ENCODE data around the gene G3BP1. TPM values are rescaled to one million over a fixed set of nuclear protein-coding genes. Genes with fewer than 3 reads are reported as not detected.

G3BP1 gene
- total RNA-seq, 1 donor from 2014 or later, result 317 TPM

- TF ChIP-seq CTCF (conservative IDR thresholded peaks at IDR 0.05), result no peak
- no peaks in the 10 kb centered on the region for H3K4me1 Mint-ChIP-seq
- DNase-seq (ENCODE audit: low read depth, low spot score), result no peak
- H3K9me3 Mint-ChIP-seq, result peaks cover 9% of the 10 kb centered on the region
- peaks cover 13% of the 10 kb centered on the region for H3K36me3 Mint-ChIP-seq (ENCODE audit: low read depth)
- no peak overlapping the region for H3K27ac Mint-ChIP-seq (ENCODE audit: unreplicated experiment)
- H3K4me3 Mint-ChIP-seq, result no peak overlapping the region
- no peaks in the 10 kb centered on the region for H3K27me3 Mint-ChIP-seq (ENCODE audit: low read depth)
Observed at GRCh38 chr5:151733358-151734063, 38.2 kb upstream of the G3BP1 start.

- TF ChIP-seq CTCF (conservative IDR thresholded peaks at IDR 0.05), result no peak
- no peak overlapping the region for H3K4me3 Mint-ChIP-seq
Observed at GRCh38 chr5:151734064-151734408, 37.7 kb upstream of the G3BP1 start.

GRCh38 chr5:151735646-151736045 is 36.1 kb upstream of the G3BP1 start:
- Mint-ChIP-seq H3K27ac (ENCODE audit: unreplicated experiment) (no peak overlapping the region), H3K27me3 (ENCODE audit: low read depth) (no peaks in the 10 kb centered on the region), H3K4me1 (peaks cover 10% of the 10 kb centered on the region), H3K36me3 (ENCODE audit: low read depth) (no peaks in the 10 kb centered on the region), H3K9me3 (no peaks in the 10 kb centered on the region), H3K4me3 (no peak overlapping the region)
- DNase-seq (ENCODE audit: low read depth, low spot score), result no peak
- no peak for TF ChIP-seq CTCF (conservative IDR thresholded peaks at IDR 0.05)

More at GRCh38 chr5:151734064-151734408, 37.7 kb upstream of the G3BP1 start:
- Mint-ChIP-seq H3K27me3 (ENCODE audit: low read depth) (no peaks in the 10 kb centered on the region), H3K9me3 (peaks cover 9% of the 10 kb centered on the region), H3K27ac (ENCODE audit: unreplicated experiment) (no peak overlapping the region), H3K36me3 (ENCODE audit: low read depth) (peaks cover 13% of the 10 kb centered on the region), H3K4me1 (no peaks in the 10 kb centered on the region)
- no peak for DNase-seq (ENCODE audit: low read depth, low spot score)

GRCh38 chr5:151737431-151737830 is 34.3 kb upstream of the G3BP1 start:
- H3K27ac Mint-ChIP-seq (ENCODE audit: unreplicated experiment), result peak overlapping the region; percentile 43
- no peaks in the 10 kb centered on the region for H3K36me3 Mint-ChIP-seq (ENCODE audit: low read depth)
- no peak overlapping the region for H3K4me3 Mint-ChIP-seq

GRCh38 chr5:151738125-151738848 is 33.5 kb upstream of the G3BP1 start:
- no peaks in the 10 kb centered on the region for H3K36me3 Mint-ChIP-seq (ENCODE audit: low read depth)
- DNase-seq (ENCODE audit: low read depth, low spot score), result no peak
- no peaks in the 10 kb centered on the region for H3K9me3 Mint-ChIP-seq
- H3K4me1 Mint-ChIP-seq, result peaks cover 18% of the 10 kb centered on the region
- no peak overlapping the region for H3K27ac Mint-ChIP-seq (ENCODE audit: unreplicated experiment)
- no peak overlapping the region for H3K4me3 Mint-ChIP-seq
- TF ChIP-seq CTCF (conservative IDR thresholded peaks at IDR 0.05), result no peak
- no peaks in the 10 kb centered on the region for H3K27me3 Mint-ChIP-seq (ENCODE audit: low read depth)

More at GRCh38 chr5:151737431-151737830, 34.3 kb upstream of the G3BP1 start:
- no peak for DNase-seq (ENCODE audit: low read depth, low spot score)
- Mint-ChIP-seq H3K4me1 (peaks cover 13% of the 10 kb centered on the region), H3K9me3 (no peaks in the 10 kb centered on the region), H3K27me3 (ENCODE audit: low read depth) (no peaks in the 10 kb centered on the region)
- no peak for TF ChIP-seq CTCF (conservative IDR thresholded peaks at IDR 0.05)
